Measurements from ENCODE around the gene FBN1. TPM values are rescaled to one million over a fixed set of nuclear protein-coding genes. Genes with fewer than 3 reads are reported as not detected.
A peak's percentile ranks its signal among the peaks of the same experiment; 100 is the strongest.

FBN1 gene
- polyA plus RNA-seq, 1 experiment: 565 TPM

DNA sequence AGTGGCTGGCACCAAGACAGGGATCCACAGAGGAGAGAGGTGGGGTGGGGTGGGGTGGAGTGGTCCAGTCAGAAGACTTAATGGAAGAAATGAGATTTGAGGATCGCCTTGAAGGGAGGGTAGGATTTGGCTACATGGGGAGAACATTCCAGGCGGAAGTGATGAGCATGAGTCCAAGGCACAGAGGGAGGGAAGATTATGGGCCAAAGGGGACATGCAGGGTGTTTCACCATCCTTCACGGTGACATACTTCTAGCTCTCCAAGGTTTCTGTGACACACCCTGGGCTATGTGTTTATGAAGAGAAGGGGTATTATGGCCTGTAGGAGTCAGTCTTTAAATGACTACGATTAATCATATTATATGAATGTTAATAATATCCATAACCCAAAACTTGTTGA is 7.7 kb upstream of the FBN1 start:
- DNase-seq (ENCODE audit: low read depth): no peak
- TF ChIP-seq, protein P1, sequence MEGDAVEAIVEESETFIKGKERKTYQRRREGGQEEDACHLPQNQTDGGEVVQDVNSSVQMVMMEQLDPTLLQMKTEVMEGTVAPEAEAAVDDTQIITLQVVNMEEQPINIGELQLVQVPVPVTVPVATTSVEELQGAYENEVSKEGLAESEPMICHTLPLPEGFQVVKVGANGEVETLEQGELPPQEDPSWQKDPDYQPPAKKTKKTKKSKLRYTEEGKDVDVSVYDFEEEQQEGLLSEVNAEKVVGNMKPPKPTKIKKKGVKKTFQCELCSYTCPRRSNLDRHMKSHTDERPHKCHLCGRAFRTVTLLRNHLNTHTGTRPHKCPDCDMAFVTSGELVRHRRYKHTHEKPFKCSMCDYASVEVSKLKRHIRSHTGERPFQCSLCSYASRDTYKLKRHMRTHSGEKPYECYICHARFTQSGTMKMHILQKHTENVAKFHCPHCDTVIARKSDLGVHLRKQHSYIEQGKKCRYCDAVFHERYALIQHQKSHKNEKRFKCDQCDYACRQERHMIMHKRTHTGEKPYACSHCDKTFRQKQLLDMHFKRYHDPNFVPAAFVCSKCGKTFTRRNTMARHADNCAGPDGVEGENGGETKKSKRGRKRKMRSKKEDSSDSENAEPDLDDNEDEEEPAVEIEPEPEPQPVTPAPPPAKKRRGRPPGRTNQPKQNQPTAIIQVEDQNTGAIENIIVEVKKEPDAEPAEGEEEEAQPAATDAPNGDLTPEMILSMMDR (IDR thresholded peaks at IDR 0.05; ENCODE audit: insufficient read depth, low read depth, low read length): no peak
- Histone ChIP-seq H3K4me3 (ENCODE audit: low read depth, low read length) (no peak overlapping the region), H3K27me3 (ENCODE audit: control insufficient read depth, insufficient read depth, low read length) (no peaks in the 10 kb centered on the region), H3K36me3 (ENCODE audit: control insufficient read depth, insufficient read depth, low read length) (no peaks in the 10 kb centered on the region)
- POLR2A ChIA-PET: no interaction called here
- CTCF ChIA-PET: interaction anchor here (1.4 kb wide), 1 partner anchor 16 kb away, joined by 4 read pairs; no protein-coding TSS in a partner anchor

DNA sequence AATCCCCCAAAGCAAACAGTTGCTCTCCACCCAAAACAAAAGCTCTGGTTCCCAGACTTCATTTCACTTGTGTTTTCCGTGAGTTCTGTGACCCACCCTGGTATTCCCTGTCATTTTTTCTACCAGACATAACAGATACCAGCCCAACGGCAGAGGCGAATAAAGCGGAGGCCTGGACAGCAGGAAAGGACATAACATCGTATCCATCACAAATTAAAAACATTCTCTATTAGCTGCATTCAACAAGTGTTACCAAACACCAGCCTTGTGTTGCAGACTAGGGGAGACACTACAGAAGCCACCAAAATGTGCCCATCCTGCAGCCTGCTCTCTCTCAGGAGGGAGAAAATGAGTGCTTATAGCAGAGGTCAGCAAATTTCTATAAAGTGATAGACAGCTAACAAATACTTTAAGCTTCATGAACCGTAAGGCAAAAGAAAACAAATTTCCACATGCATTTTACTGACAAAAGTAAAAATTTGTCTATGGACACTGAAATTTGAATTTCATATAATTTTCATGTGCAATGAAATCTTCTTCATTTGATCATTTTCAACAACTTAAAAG is 7.1 kb upstream of the FBN1 start:
- TF ChIP-seq, protein P1 (IDR thresholded peaks at IDR 0.05; ENCODE audit: insufficient read depth, low read depth, low read length): no peak
- no peak for DNase-seq (ENCODE audit: low read depth)

DNA sequence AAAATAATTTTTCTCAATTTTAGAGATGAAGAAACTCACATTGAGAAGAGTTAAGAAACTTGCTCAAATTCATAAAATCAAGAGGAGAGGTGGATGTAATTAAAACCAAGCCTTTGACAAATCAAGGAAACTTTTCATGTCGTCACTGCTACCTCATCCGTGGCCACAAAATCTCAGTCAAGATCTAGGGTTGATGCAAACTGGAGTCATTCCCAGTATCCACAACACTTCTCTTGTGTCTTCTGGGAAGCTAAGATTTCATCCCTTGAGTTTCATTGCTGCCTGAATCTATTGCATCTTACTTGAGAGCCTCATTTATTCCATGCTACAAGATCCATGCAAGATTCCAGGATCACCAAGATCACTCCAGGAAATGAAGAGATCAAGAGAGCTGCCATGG is 5.4 kb upstream of the FBN1 start:
- ChIA-PET CTCF (interaction anchor here (0.8 to 2.1 kb wide), 2 partner anchors 14 to 147 kb away, joined by 3 to 7 read pairs; no protein-coding TSS in a partner anchor), POLR2A (no interaction called here)
- TF ChIP-seq, protein P1 (IDR thresholded peaks at IDR 0.05; ENCODE audit: insufficient read depth, low read depth, low read length): no peak
- Histone ChIP-seq H3K4me3 (ENCODE audit: low read depth, low read length) (no peak overlapping the region), H3K36me3 (ENCODE audit: control insufficient read depth, insufficient read depth, low read length) (no peaks in the 10 kb centered on the region), H3K27me3 (ENCODE audit: control insufficient read depth, insufficient read depth, low read length) (no peaks in the 10 kb centered on the region)
- no peak for DNase-seq (ENCODE audit: low read depth)

More for the DNA sequence above, 7.1 kb upstream of the FBN1 start:
- CTCF ChIA-PET: interaction anchor here (1.4 kb wide), 1 partner anchor 17 kb away, joined by 4 read pairs; no protein-coding TSS in a partner anchor
- H3K36me3 ChIP-seq (ENCODE audit: control insufficient read depth, insufficient read depth, low read length): no peaks in the 10 kb centered on the region
- POLR2A ChIA-PET: no interaction called here
- H3K27me3 ChIP-seq (ENCODE audit: control insufficient read depth, insufficient read depth, low read length): no peaks in the 10 kb centered on the region
- no peak overlapping the region for H3K4me3 ChIP-seq (ENCODE audit: low read depth, low read length)

DNA sequence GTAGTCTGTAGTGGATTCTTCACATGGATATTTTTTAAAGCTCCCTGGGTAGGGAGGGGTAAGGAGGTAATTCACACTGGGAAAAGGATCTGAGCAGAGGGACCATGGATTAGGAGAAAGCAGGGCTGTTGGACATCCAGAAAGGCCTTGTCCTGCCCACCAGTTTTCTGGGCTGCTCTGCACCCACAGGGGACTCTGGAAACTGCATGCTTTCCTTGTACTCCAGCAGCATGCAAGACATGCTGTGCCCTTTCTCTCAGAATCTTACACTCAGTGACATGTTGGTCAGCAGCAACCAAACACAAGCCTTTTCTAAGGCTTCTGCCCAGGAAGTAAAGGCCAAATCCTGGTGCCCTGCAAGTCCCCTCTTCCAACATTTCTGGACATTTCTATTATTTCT is 2.5 kb upstream of the FBN1 start:
- CTCF ChIA-PET: interaction anchor here (0.6 kb wide), 2 partner anchors 8 to 78 kb away, joined by 3 read pairs; no protein-coding TSS in a partner anchor

DNA sequence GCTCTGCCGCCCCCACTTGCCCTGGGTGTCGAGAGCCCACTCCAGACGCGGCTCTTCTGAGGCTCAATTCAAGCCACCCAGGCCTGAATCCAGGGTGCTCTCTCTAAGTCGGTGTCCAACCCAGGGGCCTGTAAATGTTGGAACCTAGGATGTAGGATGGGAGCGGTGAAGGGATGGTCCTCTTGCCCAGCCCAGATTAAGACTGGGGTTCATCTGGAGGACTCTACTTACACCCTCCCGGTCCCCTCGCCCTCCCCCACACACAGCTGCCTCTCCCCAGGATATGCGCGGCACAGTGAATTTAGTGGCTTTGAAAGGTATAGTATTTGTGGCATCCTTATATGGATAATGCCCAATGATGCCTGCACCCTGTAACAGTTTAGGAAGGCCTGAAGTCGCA is 822 bp upstream of the FBN1 start:
- H3K36me3 ChIP-seq (ENCODE audit: control insufficient read depth, insufficient read depth, low read length): no peaks in the 10 kb centered on the region
- TF ChIP-seq, protein P1 (IDR thresholded peaks at IDR 0.05; ENCODE audit: insufficient read depth, low read depth, low read length): no peak
- DNase-seq (ENCODE audit: low read depth): no peak
- ChIA-PET POLR2A (no interaction called here), CTCF (interaction anchor here (1.8 kb wide), 1 partner anchor 155 kb away, joined by 6 read pairs; no protein-coding TSS in a partner anchor)
- H3K4me3 ChIP-seq (ENCODE audit: low read depth, low read length): peak overlapping the region; percentile 66
- no peaks in the 10 kb centered on the region for H3K27me3 ChIP-seq (ENCODE audit: control insufficient read depth, insufficient read depth, low read length)

More for the DNA sequence above, 2.5 kb upstream of the FBN1 start:
- no peak for DNase-seq (ENCODE audit: low read depth)
- Histone ChIP-seq H3K4me3 (ENCODE audit: low read depth, low read length) (no peak overlapping the region), H3K27me3 (ENCODE audit: control insufficient read depth, insufficient read depth, low read length) (no peaks in the 10 kb centered on the region), H3K36me3 (ENCODE audit: control insufficient read depth, insufficient read depth, low read length) (no peaks in the 10 kb centered on the region)
- TF ChIP-seq, protein P1 (IDR thresholded peaks at IDR 0.05; ENCODE audit: insufficient read depth, low read depth, low read length): peak; percentile 58
- POLR2A ChIA-PET: no interaction called here
